HG03280 (cell line): ENCODE results near the gene GMDS.

ENCODE experiments used
- ATAC-seq: cut with Tn5 transposase; IDR thresholded peaks from one replicate; pipeline ENCODE4 v1.9.1; 2021; ENCODE audit warnings: mild to moderate bottlenecking, moderate library complexity; ENCODE audit not compliant: unreplicated experiment

GMDS gene

DNA sequence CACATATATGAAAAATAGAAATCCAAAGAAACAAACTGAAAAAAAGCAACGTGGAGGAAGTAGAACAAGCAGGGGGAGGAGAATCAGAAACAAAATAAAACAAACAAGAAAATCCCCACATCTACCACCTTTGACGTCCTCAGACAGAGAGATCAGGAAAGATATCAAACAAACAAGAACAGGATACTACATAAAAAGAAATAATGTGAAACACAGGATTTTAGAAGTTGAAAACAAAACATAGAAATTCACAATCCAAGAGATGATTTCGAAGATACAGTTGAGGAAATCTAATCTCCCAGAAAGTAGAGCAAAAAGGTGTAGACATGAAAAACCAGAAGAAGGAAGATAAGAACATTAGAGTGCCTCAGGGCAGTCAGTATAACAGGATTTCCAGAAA lies 514.5 kb downstream of the GMDS start:
- ATAC-seq: no peak

DNA sequence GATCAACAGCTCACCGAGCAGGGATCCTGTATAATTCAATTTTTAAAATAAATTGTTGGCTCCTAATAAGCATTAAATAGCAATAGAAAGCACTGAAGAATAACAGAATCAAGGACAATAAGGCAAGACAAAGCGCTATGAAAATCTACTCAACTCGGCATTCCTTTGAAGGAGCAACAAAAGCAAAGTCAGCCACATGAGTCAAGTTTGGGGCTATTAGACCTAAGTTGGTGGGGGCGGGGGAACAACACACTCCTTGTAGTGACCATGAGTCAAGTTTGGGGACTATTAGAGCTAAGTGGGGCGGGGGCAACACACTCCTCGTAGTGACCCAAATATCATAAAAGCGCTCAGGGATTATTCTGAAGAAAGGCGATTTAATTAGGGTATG lies 515.7 kb downstream of the GMDS start:
- ATAC-seq: no peak

DNA sequence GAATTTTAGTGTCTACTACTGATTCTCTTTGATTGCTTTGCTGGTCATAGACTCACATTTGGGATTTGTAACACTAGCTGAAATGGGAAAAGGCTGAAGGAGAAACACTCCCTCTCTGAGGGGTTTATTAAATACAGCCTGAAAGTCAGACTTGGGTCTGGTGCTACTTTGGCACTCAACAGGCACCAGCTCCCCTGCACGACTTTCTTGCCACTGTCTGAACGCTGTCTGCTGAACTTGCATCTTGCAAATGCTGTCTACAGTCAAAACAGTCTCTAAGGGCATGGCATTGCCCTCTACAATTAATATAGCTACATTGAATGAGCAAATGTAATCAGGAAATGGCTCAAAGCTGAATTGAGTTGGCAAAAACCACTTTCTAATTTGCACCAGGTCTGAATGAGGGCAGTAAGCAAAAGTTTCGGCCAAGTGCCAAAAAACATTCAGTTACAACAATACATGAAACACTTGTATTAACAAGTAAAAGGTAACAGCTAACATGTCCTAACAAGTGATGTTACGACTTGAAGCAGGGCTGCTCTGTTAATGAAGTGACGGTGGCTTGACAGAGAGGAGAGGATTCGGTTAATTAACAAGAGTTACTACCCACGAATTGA lies 516.2 kb downstream of the GMDS start:
- ATAC-seq: no peak

DNA sequence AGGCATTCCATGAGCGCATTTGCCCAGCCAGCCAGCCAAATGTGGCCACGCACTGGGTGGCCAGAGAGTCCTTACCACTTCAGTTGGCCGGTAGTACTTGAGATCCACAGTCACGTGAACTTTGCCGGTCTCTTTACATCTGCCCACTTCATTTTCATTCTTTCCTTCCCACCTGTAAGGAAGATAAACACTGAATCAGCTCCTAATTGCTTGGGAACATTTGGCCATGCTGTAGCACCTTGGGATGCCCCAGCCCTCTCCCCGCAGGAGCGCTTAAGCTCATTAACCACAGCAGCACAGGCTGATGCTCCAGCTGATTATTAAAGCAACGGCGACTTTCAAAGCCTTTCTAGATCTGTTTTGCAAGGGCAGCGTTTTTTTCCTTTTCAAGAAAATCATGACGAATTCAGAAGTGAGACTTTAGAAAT lies 519.0 kb downstream of the GMDS start:
- ATAC-seq: no peak

DNA sequence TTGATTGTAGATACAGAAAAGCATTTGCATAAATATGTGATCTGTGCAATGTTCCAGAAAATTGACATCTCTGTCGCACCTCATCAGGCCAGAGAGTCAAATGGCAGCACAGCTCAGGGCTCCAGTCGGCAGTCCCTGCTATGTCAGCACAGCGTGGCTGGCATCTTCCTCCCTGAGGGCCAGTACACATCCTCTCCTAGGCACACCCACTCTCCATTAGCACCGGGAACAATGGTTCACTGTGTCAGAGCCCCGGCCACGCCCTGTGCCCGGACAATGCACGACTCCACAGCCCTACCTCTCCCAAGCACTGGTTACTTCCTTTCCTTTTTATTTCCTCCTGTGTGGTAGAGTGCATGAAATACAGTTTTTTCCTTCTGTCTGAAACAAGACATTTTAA lies 520.8 kb downstream of the GMDS start:
- ATAC-seq: no peak

DNA sequence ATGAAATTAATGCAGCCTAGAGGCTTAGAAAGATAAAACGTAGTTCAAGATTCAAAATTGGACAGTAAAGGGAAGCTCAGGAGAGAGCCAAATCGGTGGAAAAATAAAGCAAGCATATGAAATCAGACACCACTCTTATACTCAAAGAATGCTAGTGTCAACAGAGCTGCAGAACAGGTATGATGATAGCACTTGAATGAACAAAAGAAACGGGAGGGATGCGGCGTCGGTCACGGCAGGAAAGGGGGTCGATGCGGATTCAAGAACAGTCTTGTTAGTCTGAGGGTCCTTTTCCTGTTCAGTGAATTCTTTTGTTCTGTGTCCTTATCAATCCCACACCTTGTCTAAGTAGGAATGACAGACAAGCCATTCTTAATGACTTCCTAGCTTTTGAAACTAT lies 521.3 kb downstream of the GMDS start:
- ATAC-seq: no peak

DNA sequence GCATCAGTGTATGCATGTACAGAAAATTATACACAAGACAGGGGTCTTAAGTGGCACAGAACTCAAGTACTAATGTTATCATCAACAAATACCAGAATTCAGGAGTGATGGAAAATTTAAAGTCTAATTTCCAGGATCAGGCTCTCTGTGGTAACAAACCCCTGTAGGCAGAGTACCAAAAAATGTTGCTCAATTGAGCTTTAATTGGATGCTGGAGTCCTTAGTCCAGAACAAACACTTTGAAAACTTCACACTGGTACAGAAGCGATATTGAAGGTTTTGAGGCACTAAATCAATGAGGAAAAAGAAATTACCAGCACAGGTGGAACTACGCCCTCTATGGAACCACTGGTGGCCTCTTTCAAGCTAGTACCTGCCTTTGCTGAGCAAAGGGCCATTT lies 522.6 kb downstream of the GMDS start:
- no peak for ATAC-seq

DNA sequence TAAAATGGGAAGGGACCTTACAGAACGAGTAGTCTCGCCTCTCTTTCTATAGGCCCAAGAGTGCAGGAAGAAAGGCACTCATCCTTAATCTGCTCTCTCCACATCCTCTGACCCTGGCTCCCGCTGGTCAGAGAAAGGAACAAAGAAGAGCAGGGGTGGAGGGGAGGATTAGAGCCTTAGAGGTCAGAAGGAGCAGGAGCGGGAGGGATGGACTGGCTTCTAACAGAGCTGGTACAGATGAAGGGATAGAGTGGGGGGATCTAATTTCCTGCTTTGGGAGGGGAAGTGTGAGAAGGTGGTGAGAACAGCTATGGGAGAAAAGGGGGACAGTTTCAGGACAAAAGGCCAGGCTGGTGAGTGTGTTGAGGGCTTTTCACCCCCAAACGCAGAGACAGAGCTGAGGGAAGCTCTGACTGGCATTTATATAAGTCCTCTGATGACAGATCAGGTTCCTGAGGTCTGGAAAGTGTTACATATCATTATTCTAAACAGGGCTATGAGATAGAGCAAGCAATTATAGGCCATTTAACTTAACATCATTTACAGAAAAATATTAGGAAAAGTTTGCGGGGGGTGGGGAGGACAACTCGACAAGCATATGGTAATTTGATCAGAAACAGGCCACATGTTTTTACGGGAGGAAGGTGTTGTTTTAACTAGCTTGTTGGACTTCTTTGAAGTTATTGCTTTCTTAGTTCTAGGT lies 524.6 kb downstream of the GMDS start:
- ATAC-seq: no peak

DNA sequence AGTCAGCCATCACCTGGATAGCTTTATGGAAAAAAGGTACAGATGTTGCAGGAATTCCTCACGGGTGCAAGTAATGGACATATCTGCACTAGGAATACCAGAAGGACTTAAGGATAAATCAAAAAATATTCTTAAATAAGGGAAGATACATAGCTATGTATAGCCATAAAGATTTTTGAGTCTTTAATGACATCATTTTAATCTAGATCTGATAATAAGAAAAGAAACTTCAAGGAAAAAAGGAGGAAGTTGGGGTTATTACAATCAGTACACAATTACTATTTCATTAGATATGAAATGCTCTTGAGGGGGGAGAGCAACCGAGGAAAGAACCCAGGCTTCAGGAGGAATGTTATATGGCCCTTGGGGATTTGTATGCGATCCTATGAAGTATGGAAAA lies 525.5 kb downstream of the GMDS start:
- ATAC-seq: no peak

DNA sequence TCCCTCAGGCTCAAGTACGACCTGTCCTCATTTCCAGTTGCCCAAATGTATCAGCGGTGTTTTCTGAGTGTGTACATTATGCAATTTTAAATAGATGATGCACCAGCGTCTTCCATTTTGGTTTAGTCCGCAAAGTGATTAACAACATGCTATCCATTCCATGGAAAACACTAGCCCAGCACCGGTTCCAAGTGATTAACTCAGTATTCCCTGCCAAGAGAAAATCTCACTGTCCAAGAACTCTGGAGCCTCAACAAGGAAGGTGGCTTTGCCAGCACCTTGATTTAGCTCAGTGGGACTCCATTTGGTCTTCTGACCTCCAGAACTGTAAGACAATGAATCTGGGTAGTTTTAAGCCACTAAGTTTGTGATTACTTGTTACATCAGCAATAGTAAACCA lies 528.5 kb downstream of the GMDS start:
- no peak for ATAC-seq

DNA sequence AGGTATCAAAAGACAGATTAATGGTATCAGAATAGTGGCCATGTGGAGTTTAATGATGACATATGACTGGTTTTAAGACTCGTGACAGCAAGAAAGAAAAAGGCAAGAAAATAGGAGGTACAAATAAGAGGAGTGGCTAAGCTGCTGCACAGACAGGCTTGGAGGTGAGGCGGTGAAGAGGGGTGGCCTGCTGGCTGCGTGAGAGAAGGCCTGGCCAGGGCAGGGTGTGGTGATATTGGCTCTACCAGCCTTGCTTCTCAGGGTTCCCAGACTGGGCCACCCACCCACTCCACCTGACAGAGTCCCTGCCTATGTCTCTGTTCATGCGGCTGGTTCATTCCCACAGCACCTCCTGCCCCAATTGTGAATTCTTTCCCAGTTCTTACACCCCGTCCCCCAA lies 529.0 kb downstream of the GMDS start:
- ATAC-seq: no peak

DNA sequence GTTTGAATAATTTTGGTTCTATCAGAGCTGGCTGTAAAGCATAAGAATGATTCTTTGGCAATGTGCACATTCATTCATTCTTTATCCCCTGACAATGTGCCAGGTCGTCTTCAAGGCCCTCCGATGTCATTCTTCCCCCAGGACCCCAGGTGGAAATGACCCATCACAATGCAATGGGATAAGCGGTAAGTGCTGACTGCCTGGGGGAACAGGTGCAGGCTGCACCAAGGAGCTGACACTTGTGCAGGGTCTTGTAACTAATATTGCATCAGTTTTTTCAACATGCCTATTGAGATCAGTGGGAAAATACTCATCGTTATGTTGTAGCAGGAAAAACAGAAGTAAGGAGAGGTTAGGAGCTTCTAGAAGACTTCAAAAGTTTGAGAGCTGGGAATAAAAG lies 530.1 kb downstream of the GMDS start:
- no peak for ATAC-seq

DNA sequence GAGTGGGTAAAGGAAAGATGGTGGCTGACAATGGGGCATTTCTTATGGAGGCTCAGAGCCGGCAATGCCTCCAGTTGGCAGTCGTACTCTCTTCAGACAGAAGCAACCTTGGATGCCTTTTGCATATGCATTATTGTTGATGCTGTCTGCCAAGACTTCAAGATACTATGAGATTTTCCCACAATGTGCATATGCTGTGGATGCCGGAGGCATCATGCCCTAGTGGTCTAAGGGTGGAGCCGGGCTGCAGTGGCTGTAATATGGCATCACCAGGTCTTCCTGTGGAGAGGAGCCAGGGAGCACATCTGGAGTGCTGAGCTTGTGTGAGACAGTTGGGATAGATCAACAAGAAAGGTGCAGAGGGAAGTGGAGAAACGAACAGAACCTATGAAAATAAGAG lies 530.8 kb downstream of the GMDS start:
- no peak for ATAC-seq

DNA sequence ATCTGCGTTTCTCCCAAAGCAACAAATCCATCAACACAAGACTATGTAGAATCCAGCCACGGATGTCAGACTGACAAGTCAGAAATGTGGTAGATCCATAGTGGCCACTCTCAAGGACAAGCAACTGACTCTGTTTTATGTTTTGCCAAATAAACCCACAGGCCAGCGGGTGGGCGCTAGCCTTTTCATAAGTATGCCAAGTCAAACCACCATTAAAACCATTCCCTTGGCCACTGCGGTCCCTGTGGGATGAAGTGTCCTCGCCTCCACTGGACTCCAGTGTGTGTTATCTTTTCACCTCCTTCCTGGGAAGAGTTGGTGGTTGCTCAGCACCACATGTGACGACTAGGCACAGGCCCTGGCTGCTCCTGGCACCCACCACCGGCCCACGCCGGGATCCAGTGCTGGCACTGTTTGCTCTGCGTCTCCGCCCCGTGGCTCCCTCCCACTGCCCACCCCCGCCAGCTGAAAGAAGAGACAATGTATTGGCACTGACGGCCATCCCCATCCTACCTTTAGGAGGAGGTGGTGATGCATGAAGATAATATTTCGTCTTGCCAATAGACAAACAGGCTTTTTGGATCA lies 532.3 kb downstream of the GMDS start:
- no peak for ATAC-seq

DNA sequence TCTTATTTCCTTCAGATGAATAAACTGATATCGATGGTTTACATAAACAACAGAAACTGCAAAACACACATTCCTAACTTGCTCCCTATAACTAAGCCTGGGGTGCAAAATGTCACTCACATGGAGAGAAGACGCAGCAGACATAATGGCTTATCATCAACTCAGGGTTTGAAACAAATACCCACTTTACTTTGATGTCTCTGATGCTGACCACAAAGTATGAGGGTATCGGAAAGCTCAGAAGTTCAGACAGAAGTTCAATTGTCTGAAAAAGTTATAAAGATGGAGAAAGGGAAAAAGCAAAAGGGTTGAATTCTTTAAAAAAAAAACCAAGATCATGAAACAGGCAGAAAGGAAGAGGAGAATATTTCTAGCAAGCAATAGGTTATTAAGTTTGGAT lies 533.0 kb downstream of the GMDS start:
- no peak for ATAC-seq

DNA sequence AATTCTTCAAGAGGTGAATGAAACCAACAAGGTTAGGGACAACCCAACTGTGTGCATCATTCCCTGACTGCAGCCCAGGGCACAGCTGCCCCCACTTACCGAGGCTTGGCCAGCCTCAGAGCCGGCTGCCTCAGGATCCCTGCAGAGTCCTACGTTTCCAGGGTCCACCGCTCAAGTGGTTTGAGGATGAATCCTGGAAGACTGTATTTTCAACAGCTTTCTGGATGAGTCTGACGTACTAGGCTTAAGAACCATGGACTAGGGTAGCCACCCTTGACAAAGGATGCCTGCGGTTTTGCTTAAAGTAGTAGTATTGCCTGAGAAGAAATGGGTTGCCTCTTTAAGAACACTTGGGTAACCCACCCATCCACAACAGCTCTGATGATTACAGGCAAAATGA lies 534.3 kb downstream of the GMDS start:
- ATAC-seq: no peak

DNA sequence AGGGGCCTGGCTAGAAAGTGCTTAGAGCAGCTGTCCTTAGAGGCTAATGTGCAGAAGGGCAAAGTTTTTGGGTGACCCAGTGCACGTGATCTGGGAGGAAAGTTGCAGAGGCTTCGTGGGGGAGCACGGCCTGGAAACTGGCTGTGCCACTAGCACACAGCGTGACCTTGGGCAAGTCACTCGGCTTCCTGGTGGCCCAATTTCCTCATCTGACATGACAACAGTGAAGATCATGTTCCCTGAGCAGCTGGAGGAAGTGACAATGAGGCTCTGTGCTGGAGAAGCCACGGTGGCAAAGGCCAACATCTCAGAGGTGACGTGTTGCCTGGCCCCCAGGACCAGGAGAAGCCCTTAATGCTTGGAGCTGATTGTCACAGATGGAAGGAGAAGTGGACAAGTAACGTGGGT lies 536.2 kb downstream of the GMDS start:
- no peak for ATAC-seq

DNA sequence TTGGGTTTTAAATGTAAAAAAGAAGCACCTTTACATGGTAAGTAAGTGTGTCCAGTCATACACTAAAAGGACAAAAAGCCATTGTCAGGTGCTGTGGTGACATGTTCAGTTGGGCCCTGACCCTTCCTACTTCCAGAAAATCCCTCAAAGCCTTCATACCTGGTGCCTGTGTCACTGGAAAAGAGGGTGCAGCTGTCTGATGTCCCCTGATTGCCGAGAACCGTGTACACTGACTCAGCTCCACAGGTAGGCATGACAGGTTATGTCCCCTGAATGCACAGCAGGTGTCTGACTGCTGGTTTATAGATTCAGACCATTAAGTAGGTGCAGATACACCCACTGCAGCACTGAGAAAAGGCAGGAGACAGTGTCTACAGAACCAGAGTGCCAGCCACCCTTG lies 536.6 kb downstream of the GMDS start:
- no peak for ATAC-seq

DNA sequence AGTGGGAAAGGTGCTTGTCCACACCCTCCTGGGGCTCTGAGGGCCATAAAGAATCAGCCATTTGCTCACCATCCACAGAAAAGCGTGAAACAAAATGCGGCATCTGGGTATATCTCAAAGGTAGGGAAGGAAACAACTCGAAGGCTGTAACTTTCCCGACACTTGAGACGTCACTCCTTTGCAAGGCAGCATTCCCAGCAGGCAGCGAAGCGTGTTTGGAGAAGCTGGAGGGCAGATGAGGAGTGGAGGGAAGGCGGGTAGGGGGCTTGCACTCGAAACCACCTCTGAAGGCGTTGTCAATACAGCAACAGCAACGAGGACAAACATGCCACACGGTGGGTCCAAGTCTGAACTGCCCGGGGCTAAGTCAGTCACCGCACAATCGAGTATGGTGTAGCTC lies 537.3 kb downstream of the GMDS start:
- ATAC-seq: no peak

DNA sequence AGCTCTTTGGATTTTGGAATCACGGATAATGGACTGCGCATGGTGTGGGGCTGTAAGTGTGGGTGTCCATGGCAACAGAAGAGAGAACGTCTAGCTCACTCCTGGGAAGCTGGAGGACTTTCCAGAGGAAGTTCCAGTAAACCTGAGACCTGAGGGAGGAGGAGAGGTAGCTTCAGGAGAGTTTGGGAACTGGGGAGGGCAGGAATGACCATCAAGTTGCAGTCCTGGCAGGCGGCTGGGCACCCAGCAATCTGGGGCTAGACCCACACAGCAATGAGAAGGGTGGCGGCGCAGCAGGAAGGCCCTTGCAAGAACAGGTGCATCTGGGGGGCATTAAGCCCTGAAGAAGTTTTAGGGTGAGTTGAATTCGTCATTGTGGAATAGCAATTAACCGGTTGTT lies 539.8 kb downstream of the GMDS start:
- ATAC-seq: no peak

DNA sequence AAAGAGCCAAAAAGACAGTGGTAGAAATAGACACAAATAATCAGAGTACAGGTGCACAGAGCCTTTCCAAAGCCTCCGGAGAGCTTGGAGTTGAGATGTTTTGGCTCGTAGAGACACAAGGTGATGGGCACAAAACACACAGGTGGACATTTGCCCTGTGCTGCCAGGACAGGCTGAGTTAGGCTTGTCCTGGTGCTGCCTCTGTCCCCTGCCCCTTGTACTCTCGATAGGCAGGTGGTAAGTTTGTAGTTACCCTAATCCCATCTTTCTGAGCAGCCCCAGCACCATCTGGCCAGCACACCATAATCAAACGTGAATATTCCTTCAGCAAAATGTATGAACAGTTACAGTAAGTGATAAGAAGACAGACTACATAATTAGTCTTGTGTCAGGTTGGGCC lies 540.2 kb downstream of the GMDS start:
- no peak for ATAC-seq

DNA sequence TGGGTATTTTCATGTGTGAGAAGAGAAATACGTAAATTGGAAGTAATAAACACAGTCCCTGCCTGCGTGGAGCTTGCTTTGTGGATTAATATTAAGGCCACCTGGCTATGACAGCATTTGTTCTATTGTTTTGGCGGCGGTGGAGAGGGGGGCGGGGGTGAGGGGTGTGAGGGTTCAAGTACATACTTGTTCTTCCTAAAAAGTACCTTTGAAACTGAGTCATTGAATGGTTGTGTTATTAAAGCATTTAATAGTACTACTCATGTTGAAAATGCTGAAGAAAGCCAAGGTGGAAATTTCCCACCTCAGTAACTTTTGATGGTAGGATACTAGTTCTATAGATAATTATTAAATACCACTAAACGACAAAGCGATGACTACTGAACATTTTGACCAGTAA lies 540.7 kb downstream of the GMDS start:
- no peak for ATAC-seq

DNA sequence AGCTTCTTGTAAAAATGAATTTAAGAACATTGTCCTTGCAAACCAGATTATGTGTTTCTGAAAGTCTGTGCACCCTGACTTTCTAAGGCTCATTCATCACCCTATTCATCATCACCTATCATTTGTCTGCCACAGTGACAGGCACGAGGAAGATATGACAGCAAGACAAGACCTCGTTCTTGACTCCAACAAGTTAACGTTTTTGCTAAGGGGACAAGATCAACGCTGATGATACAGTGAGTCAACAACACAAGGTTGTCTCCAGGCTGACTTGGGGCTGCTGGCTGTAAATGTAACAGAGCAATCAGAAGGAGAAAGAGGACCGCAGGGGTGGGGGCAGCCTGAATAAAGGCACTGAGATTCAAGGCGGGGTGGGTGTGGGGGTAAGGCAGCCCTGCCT lies 541.5 kb downstream of the GMDS start:
- no peak for ATAC-seq
